Fibroblast of lung (primary cell): ENCODE measurements around the gene RAB27B.

Source experiments
- CTCF ChIP-seq, 2 donors: IDR thresholded peaks in 1 of 2; conservative IDR thresholded peaks in 1 of 2; 1 replicate in 1 of 2; 2 replicates in 1 of 2; pipeline ENCODE4 v1.5.1; 2011 to 2012; ENCODE audit warnings: low read length in 2 of 2, control low read depth in 1 of 2, inconsistent platforms in 1 of 2, low read depth in 1 of 2, mild to moderate bottlenecking in 1 of 2
- EZH2 ChIP-seq: IDR thresholded peaks from 2 replicates; pipeline ENCODE4 v1.5.1; 2012; ENCODE audit warnings: low read length, control low read depth, mild to moderate bottlenecking; ENCODE audit errors: missing control alignments

DNA sequence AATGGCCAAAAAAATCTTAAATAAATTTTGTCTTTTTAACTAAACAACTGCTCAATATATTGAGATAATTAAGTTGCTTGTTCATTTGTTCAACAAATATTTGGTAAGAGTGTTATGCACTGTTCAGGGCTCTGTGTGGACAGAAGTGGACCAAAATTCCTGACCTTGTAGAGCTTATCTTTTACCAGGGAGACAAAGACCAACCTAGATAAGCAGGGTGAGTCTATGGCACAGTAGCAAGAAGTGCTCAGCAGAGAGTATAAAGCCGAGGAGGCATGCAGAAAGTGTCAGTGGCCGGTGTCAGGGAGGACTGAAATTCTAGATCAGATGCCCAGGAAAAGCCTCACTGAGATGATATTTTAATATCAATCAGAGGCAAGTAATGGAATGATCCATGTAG is 2.6 kb downstream of the RAB27B start:
- TF ChIP-seq CTCF (conservative IDR thresholded peaks at IDR 0.05 in 1 of 2, IDR thresholded peaks at IDR 0.05 in 1 of 2; ENCODE audit: low read depth in 1 of 2, low read length in 2 of 2) (no peak), EZH2 (no peak)
